SKM-1 (cell line): ENCODE measurements around the gene BCL2.

Experiments
- DNase-seq: peaks from one replicate; lab custom pipeline; 2025; ENCODE audit not compliant: unreplicated experiment; lab: John Stamatoyannopoulos, UW

BCL2 gene

DNA sequence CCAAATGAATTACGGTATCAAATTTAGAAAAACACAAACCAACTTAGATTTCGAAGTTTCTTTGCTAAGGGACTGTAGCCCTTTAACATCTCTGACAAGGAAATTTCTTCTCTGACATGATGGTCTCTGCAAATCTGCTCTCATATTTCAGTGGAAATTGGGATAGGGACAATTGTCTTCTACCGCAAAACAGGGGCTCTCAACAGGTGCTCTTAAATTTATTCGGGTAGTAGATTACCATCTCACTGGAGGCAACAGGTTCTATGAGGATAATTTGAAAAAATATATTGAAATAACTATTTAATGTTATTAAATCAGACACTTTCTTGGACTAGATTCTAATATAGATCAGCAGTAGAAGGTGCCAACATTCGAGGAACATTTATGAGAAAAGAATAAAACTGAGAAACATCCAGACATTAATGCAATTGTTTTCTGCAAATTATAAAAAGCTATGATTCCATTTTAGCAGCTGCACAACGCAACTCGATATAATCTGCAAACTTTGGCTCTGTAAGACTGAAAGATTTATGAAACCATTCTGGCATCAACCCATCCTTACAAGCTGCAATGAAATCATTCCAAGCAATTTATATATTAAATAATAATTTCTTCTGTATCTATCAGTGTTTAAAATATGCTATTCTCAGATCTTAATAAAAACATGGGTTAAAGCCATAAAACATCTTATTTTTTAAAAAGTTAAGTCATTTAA is 10.0 kb upstream of the BCL2 start:
- DNase-seq = no peak

DNA sequence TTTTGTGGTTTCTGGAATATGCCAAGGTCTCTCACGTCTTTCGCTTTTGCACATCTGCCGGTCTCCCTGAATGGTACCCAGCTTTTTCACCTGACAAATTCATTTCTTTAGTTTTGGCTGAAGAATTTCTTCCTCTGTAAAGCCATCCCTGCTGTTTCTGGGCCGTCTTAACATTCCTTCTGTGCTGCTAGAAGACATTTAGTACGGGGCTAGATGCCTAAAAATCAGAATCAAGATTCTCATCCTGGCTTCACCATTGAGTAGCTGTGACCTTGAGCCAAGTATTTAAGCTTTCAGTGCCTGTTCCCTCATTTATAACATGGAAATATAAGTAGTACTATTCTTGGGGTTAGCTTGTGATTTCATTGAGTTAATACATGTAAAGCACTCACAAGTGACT is 6.4 kb upstream of the BCL2 start:
- no peak for DNase-seq

DNA sequence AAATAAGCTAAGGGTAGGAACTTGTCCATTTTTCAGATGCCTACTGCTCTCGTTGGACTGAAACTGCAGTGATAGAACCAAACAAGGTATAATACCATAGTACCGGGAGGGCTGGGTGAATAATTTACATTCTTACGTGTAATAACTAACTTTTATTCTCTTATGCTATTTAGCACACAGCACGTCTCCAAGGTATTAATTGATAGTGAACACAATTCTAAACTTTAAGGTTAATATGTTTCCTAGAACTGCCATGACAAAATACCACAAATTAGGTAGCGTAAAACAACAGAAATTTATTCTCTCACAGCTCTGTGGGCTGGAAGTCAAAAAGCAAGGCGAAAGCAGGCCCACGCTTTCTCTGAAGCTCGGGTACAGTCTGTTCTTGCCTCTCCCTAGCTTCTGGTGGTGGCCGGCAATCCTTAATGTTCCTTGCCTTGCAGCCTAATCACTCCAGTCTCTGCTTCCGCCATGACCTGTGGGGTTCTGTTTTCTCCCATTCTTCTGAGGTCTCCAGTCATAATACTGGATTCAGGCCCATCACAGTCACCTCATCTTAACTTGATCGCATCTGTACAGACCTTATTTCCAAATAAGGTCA is 5.6 kb upstream of the BCL2 start:
- DNase-seq = no peak

DNA sequence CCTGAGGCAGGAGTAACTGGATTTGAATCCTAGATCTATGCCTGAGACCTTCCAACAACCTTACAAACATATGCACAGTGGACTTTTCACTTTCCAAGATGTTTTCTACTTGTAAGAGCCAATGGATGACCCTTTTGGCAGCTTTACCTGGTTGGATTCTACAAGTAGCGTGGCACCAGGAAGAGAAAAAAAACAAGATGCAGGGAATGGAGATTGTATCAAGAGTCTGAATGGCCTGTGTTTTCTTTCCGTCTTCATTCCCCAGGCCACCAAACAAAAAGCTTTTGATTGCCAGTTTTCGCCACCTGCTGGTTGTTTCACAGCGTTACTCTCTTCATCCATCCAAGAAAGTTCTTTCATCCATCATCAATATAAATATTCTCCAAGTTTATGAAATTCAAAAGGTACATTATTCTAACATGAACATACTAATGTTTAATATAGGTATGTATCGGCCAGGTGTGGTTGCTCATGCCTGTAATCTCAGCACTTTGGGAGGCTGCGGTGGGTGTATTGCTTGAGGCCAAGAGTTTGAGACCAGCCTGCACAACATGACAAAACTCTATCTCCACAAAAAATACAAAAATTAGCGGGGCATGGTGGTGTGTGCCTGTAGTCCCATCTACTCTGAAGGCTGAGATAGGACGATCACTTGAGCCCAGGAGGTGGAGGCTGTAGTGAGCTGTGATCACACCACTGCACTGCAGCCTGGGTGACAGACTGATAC is 3.5 kb upstream of the BCL2 start:
- DNase-seq = peak; percentile 62

DNA sequence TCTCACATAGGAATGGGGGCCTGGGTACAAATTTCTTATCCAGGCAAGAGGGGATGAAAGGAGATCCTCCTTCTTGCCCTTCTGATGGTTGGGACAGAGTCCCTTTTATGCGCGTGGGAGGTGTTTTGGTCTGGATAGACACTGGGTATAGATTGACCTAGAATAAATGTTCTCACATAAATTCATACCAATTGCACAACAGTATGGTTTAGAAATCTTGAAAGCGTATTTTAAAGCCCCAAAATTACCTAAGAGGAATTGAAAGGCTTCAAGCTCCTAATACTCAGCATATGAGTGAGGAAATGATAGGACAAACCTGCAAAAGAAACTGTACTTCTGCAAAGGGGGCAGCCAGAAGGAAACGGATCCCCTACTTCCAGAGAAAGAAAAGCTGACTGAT is 2.6 kb upstream of the BCL2 start:
- DNase-seq = peak; percentile 32

DNA sequence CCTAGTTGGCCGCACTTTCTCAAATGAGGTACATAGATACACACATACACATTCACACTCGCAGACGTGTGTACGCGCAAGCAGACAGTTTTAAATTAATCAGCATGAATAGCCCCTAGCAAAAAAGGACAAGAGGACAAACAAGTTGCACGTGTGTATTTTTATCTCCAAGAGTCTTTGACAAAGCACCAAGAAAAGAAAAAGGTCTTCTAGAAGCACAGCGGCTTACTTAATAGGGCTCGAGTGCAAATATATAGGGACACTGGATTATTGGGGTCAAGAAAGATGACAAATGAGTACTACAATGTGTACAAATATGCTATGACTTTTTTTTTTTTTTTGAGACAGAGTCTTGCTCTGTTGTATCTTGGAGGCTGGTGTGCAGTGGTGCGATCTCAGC is 1.7 kb upstream of the BCL2 start:
- DNase-seq = no peak

DNA sequence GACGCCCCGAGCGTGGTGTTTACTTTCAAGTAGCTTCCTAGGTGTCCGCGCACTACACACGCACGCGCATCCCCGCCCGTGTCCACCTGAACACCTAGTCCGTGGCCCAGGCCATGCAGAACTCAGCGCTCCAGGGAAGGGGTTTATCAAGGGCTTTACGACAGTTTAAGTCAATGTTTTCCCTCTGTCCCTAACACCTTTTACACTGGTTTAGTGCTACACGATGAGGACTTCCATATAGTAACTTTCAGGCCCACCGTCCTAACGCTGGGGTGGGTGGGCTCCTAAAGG is 1.4 kb upstream of the BCL2 start:
- no peak for DNase-seq

DNA sequence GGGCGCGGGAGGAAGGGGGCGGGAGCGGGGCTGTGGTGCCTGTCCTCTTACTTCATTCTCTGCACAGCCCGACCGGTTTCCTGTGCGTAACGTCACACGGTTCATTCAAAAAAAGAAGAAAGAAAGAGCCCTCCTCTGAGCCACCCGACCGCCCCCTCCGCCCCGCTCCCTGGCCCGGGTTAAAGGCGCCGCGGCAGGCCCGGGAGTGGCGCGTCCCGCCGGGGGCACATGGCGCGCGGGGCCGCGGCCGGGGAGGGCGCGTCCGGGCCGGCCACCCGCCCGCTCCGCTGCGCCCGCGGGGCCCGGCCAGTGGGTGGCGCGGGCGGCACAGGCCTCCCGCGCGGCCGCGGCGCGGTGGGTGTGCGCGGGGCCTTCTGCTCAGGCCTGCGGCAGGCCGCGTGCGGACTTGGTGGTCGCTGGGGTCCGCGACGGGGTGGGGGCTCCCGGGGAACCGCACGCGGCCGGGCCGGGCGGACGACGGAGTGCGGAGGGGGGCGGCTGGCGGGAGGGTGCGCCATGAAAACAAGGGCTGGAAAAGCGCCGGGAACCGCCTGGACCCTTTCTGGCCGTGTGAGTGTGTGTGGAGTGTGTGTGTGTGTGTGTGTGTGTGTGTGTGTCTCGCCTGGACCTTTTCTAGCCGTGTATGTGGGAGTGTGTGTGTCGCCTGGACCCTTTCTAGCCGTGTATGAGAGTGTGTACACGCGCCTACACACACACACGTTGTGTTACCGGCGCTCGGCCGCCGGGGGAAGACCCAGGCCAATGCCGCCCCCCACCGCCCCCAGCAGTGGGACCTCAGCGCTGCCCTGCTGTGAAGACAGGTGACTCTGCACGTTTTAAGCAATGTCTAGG is 780 bp upstream of the BCL2 start:
- peak; percentile 51 for DNase-seq

DNA sequence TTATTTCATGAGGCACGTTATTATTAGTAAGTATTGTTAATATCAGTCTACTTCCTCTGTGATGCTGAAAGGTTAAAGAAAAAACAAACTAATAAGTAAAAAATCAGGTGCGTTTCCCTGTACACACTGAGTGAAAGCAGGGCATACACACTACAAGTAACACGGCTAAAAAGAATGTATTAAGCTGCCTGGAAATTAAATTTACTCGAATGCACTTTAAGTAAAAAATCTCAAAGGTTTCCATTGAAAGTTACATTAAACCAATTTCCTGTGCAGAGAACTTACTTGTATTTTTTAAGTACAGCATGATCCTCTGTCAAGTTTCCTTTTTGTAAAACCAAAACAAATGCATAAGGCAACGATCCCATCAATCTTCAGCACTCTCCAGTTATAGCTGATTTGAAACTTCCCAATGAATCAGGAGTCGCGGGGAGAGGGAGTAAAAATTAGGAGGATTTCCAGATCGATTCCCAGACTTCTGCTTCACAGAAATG is 633 bp downstream of the BCL2 start:
- DNase-seq = no peak

DNA sequence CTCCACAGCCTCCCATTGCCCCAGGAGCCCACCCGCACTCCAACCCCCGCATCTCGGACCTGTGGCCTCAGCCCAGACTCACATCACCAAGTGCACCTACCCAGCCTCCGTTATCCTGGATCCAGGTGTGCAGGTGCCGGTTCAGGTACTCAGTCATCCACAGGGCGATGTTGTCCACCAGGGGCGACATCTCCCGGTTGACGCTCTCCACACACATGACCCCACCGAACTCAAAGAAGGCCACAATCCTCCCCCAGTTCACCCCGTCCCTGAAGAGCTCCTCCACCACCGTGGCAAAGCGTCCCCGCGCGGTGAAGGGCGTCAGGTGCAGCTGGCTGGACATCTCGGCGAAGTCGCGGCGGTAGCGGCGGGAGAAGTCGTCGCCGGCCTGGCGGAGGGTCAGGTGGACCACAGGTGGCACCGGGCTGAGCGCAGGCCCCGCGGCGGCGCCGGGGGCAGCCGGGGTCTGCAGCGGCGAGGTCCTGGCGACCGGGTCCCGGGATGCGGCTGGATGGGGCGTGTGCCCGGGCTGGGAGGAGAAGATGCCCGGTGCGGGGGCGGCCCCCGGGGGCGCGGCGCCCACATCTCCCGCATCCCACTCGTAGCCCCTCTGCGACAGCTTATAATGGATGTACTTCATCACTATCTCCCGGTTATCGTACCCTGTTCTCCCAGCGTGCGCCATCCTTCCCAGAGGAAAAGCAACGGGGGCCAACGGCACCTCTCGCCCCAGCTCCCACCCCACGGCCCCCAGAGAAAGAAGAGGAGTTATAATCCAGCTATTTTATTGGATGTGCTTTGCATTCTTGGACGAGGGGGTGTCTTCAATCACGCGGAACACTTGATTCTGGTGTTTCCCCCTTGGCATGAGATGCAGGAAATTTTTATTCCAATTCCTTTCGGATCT is 1.3 kb downstream of the BCL2 start:
- peak; percentile 80 for DNase-seq

DNA sequence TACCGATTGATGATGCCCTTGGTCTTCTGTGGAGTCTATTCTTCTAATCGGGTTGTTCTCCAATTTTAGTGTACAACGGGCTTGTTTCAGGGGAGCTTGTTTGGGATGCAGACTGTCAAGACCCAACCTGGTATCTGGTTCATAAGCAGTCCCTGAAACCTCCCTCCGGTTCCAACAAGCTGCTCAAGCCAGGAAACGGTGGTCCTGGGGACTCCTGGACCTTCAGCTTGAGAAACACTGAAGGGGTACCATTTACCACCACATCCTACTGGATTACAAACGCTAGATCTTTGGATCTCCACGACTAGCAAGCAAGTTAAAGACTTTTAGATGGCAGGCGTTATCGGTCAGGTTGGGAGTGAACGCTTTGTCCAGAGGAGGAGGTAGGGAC is 2.0 kb downstream of the BCL2 start:
- no peak for DNase-seq

DNA sequence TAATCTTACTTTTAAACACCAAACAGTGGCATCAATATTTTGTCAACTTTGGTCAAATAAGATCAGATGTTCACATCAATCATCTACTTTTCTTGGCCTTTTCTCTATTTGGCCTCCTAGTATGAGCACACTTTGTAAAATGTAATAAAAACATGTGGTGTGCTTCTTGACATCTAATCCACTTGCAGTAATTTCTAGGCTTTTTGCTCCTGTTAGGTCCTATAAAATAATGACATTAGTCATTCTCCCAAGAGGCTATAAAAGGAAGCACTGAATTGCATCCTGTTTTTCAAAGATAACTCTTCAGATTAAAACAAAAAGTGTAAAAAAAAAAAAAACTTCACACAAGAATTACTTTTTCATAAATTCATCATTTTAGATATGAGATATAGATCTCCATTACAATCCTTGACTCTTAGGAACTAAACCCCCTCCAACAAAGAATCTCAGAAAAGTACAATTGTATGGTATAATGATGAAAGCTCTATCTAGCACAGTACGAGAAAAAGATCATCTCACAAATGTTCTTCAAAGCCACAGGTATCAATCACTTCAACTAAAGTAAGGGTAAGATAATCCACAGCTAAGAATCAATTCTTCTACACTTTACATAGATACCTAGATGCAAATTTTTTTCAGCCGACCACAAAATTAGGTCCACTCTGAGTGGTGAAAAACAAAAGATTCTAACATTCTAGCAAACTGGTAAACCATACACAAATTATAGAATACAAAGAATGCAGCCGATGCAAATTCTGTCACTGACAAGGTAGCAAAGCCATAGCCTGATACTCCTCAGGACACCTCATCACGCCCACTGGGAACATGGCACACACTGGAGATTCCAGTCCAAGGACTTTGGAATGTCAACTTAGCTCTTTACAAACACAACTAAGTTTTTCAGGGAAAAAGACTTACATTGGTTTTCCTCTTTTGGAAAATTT is 2.7 kb downstream of the BCL2 start:
- DNase-seq = no peak

DNA sequence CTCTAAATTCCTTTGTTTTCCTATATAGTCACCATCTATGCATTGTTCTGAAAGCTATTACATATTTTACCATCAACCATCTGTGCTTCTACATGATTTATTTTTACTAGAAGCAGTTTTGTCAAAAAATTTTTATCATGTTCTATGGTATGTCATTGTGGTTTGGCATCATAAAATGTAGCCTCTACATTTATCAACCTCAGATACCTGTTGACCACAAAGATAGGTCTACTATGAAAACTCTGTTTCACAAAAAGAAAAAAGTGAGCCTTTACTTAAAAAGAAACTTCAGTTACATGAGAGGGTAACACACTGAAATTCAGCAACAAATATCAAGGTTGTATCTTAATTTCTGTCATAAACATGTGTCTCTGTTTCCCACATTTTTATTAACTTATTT is 3.7 kb downstream of the BCL2 start:
- no peak for DNase-seq

DNA sequence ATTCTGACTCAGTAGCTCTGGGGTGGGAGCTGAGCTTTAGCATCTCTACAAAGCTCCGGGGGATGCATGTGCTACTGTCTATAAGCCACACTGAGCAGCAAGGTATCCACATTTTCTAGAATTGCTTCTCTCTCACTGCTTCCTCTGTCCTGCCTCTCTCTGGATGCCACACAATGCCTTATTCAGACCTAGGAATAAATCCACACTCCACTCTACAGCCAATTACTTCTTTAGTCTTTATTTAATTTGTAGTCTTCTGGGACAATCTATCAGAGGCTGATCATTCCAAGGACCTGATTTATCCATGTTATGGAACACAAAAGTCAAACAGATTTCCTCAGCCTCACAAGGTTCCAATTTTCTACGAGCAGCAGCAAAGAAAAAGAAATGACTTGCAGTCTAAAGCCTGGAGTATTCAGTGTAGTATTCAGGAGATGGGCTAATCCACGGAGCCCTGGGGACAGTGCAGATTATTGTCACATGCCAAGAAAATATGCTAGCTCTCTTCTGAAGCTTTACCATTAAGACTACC is 4.4 kb downstream of the BCL2 start:
- no peak for DNase-seq

DNA sequence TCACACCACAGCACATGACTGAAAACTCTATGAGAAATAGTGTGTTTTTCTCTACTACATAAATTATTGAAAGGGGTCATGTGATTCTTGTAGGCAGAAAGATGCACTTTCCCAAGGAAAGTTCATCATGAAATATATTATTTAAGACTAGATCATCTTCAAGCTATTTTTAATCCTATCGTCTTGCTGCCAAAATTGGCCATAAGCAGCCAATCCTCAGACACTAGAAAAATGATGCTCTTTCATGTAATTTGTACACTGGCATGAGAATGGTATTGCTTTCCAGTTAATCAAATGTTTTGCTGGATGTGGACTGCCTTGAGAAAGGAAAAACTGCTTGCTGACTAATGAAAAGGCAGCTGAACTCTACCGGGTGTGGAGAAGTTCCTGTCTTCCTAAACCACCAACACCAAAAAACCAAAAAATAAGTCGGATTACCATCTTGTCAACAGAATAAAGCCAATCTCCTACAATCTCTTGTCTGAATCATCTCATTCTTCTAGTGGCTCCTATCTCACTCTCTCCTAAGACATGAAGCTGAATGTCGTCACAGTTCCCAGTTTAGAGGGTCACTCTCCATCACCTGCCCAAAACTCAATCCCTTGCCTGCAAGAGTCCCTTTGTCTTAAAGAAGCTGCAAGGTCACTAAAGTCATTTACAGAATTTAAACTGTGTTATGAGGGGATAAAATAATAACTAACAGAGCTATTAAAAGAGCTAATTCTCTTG is 5.3 kb downstream of the BCL2 start:
- DNase-seq = no peak

DNA sequence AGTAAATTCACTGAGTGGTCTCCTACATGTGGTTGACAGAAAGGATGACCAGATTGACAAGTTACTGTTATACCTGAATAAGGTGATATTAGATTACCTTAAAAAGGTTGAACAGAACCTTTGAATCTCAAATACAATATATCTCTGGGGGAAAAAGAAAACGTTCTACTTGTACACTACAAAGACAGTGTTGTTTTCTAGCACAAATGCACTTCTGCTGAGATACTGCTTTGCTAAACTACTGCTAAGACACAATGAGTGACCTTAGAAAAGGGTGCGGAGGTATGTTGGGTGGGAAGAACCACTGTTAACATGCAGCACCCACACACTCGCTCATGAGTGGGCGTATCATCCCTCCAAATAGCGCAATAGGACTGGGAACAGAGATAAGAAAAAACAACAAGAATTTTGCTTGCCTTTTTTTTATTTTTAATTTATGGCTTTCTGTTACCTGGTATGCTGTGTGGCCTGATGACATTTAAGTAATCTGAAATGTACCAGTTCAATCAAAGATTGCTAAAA is 6.1 kb downstream of the BCL2 start:
- DNase-seq = no peak

DNA sequence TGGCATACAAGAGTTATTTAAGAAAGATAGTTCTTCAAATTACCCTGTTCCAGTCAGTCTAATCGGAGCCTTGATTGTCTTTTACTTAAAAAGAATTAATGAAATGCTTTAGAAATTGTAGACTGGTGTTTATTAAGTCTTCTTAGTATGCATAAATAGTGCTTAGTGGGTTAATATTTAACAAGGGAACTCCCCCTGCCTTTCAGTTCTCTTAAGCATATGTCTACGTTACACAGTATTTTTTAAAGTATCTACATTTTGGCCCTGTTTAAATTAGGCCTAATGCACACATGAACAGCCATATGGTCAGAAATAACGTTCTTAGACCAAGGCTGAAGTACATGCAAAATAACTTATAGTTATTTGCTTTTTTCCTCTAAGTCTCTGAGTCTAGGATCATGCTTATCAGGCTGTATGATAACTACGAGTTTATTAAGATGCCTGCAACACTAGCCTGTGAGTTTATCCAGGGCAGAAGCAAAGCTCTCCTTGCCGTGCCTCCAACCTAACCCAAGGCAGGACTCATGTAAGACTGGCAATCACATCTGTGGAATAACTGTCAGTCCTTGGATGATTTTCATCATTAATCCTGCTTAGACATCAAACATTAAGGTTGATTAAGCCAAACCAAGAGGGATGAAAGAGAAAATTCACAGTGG is 6.7 kb downstream of the BCL2 start:
- DNase-seq = no peak

DNA sequence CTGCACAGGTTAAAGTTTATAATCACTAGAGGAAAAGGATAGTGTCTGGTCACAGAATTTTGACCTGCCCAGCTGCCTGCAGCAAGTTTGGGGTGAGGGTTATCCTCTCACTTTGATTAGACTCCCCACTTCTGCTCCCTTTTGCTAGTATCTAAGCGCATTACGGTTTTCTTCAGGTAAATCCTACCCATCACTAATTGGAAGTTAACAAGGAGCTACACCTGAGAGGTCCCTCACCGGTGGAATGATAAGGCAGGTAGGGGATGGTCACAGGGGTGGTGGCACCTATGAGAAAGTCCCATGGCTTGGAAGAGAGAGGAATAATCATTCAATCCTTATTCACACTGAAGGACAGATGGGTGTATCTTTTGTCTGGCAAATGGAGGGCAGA is 7.6 kb downstream of the BCL2 start:
- DNase-seq = no peak
